Heart left ventricle (tissue), 16 donors: ENCODE results near the gene CAPRIN2. TPM values are rescaled to one million over a fixed set of nuclear protein-coding genes. Genes with fewer than 3 reads are reported as not detected.

Source experiments
- ATAC-seq, 4 donors: fragments of 200-7000 bp; cut with Tn5 transposase; one replicate each; pipeline ENCODE4 v1.9.1; 2020 to 2022; ENCODE audit warnings: moderate library complexity in 4 of 4, mild to moderate bottlenecking in 3 of 4, moderate number of reproducible peaks in 1 of 4
- DNase-seq, 5 donors: peaks; one replicate each; pipeline ENCODE4 v3.0.0-alpha.2; 2020
- H3K27ac ChIP-seq, 12 donors: fragments of 200-600 bp; sonication (generic) in 4 of 12; one replicate each; pipeline versions ENCODE4 v1.5.0 to v1.8.0; 2016 to 2022; ENCODE audit warnings: mild to moderate bottlenecking in 2 of 12
- H3K27me3 ChIP-seq, 9 donors: fragments of 200-600 bp; sonication (generic) in 2 of 9; one replicate each; pipeline versions ENCODE4 v1.5.1 to v1.8.0; 2016 to 2022; ENCODE audit warnings: mild to moderate bottlenecking in 3 of 9
- H3K36me3 ChIP-seq, 9 donors: fragments of 200-600 bp; sonication (generic) in 2 of 9; one replicate each; pipeline versions ENCODE4 v1.5.0 to v1.8.0; 2018 to 2022; ENCODE audit warnings: mild to moderate bottlenecking in 2 of 9
- H3K4me1 ChIP-seq, 12 donors: fragments of 200-600 bp; sonication (generic) in 4 of 12; one replicate each; pipeline versions ENCODE4 v1.5.0 to v1.8.0; 2016 to 2022; ENCODE audit warnings: mild to moderate bottlenecking in 3 of 12
- H3K4me3 ChIP-seq, 12 donors: fragments of 200-600 bp; sonication (generic) in 4 of 12; one replicate each; pipeline versions ENCODE4 v1.5.0 to v1.8.0; 2017 to 2022; ENCODE audit warnings: mild to moderate bottlenecking in 9 of 12, moderate library complexity in 4 of 12
- H3K9me3 ChIP-seq, 12 donors: fragments of 200-600 bp; sonication (generic) in 4 of 12; one replicate each; pipeline versions ENCODE4 v1.5.0 to v1.8.0; 2016 to 2022; ENCODE audit warnings: mild to moderate bottlenecking in 1 of 12
- CTCF ChIP-seq, 12 donors: fragments of 200-600 bp; sonication (generic) in 4 of 12; IDR thresholded peaks; one replicate each; pipeline versions ENCODE4 v1.5.0 to v1.8.0; 2018 to 2022; ENCODE audit warnings: antibody characterized with exemption in 12 of 12, mild to moderate bottlenecking in 5 of 12
- POLR2A ChIP-seq, 2 donors: fragments of 450-650 bp; IDR thresholded peaks; one replicate each; pipeline ENCODE4 v1.6.1; 2017; ENCODE audit warnings: antibody characterized with exemption in 2 of 2, mild to moderate bottlenecking in 2 of 2, moderate library complexity in 2 of 2
- WGBS, 4 donors: extraction: QIAGEN DNeasy Blood & Tissue Kit in 2 of 4; methylation state at CpG; one replicate each; pipeline versions ENCODE4 v1.1.5 to v1.1.7; 2013 to 2018; 5-methylcytosine and 5-hydroxymethylcytosine counted together
- intact Hi-C, 10 donors: fragments of 100-400 bp; cut with DNase I; formaldehyde crosslinking; loops; one replicate each; pipeline versions ENCODE4 v1.11.1 to v1.14.2; 2022
- polyA plus RNA-seq, 2 donors: library from polyadenylated mRNA; stranded (reverse); fragments of 200-250 nt; gene quantifications; one replicate each; pipeline ENCODE4 v1.2.3, GENCODE V29; 2013
- total RNA-seq, 9 donors: library from RNA; depleted of rRNA in 2 of 9; stranded (reverse); fragments of >200 nt in 2 of 9; fragmentation: NEBNext Ultra II Directional in 3 of 9; extraction: Animal tissue kit (Norgen Biotek cat#: 25700) in 3 of 9; gene quantifications; one replicate each; pipeline versions ENCODE4 v1.1.0 to v1.2.4, GENCODE V29; 2016 to 2023
- donor health status: ischemic (EF 13 %, LVEDD 7.1; RV severe dilation, severe dysfunction).
- donor health status: healthy with polysubstance abuse.
- donor health status: DM: no; HTN: yes; CAD: no.
- donor health status: DM: no; HTN: no; CAD: no.
- donor health status: ischemic (EF 25% LVEDD 6.9; RV normal size, moderate dysfunction).
- donor health status: ischemic (EF 25% LVEDD 5.7; RV mildly dilated, moderate dysfunction).
- donor health status: healthy.
- donor health status: DM: yes; HTN: yes; CAD: no.
- donor health status: ischemic (EF 35%, LVEDD 5.7; RV mildly dilated, moderate dysfunction).
- donor health status: nonischemic (EF 11% LVEDD 7.7; RV severe dilation, severe dysfunction).
- donor health status: DM: yes; HTN: yes; CAD: no.
- donor health status: PGD.
- donor health status: ischemic (EF 29% LVEDD 5.4; RV normal size, mild dysfunction).
- donor health status: nonischemic (EF 23%, LVEDD 6.1; RV moderate dilation, normal function).

CAPRIN2 gene
- total and polyA plus RNA-seq, 11 donors = 9.9 to 33.6 (median 29.0) TPM

- intact Hi-C loops = loop anchor here in 7 of 10 donors (2.0 to 10.0 kb wide), 8 partner anchors 51 to 1311 kb away; partner anchors contain the start of genes CAPRIN2 (in 3 of the 7) and ERGIC2 (in 1 of the 7)
- Histone ChIP-seq H3K36me3 (no peaks in the 10 kb centered on the region), H3K27me3 (no peaks in the 10 kb centered on the region), H3K27ac (peak overlapping the region in 10 of 12 donors; percentile 14 to 88 (median 80)), H3K4me1 (peaks cover 0 to 39% (median 26%) of the 10 kb centered on the region in 12 donors), H3K9me3 (no peaks in the 10 kb centered on the region), H3K4me3 (peak overlapping the region; percentile 84 to 99 (median 96))
- TF ChIP-seq POLR2A (IDR thresholded peaks at IDR 0.05) (no peak), CTCF (IDR thresholded peaks at IDR 0.05) (no peak)
- whole genome bisulfite sequencing, 4 donors = 5 to 13% (median 11%) methylated on average over 6 of the region's 6 CpGs
- ATAC-seq = no peak
- DNase-seq = no peak
These were observed 58.7 kb downstream of the CAPRIN2 start for GRCh38 chr12:30696103-30696408.

GRCh38 chr12:30695199-30696102 is 59.3 kb downstream of the CAPRIN2 start, which contains the start of gene IPO8:
Gene IPO8 (minus strand): TSS chr12:30695869. CDS start chr12:30695647, 222 bp downstream.
- Histone ChIP-seq H3K4me3 (peak within 1 kb of the TSS; percentile 84 to 99 (median 96)), H3K27me3 (no peaks in the 10 kb centered on the region), H3K4me1 (peaks cover 0 to 42% (median 26%) of the 10 kb centered on the region in 12 donors), H3K36me3 (no peaks in the 10 kb centered on the region), H3K9me3 (no peaks in the 10 kb centered on the region), H3K27ac (peak within 1 kb of the TSS; percentile 21 to 88 (median 74))
- TF ChIP-seq POLR2A (IDR thresholded peaks at IDR 0.05) (peak in 1 of 2 donors; percentile 25), CTCF (IDR thresholded peaks at IDR 0.05) (peak in 5 of 12 donors; percentile 22 to 43 (median 26))
- WGBS, 4 donors = 0 to 1% (median 0%) methylated on average over 45 to 71 of the region's 71 CpGs
- DNase-seq (peak; percentile 93 to 96 (median 94)), ATAC-seq (peak; percentile 95 to 98 (median 96))
- intact Hi-C loops = loop anchor here in 7 of 10 donors (1.0 to 10.0 kb wide), 9 partner anchors 52 to 1311 kb away; partner anchors contain the start of genes CAPRIN2 (in 4 of the 7) and ERGIC2 (in 1 of the 7)

- no peaks in the 10 kb centered on the region for H3K27me3 ChIP-seq
- peak in 3 of 5 donors; percentile 20 to 33 (median 24) for DNase-seq
- TF ChIP-seq CTCF (IDR thresholded peaks at IDR 0.05) (no peak), POLR2A (IDR thresholded peaks at IDR 0.05) (no peak)
- H3K9me3 ChIP-seq = no peaks in the 10 kb centered on the region
- intact Hi-C loops = loop anchor here in 8 of 10 donors (1.0 to 10.0 kb wide), 9 partner anchors 53 to 1310 kb away; partner anchors contain the start of genes CAPRIN2 (in 4 of the 8) and ERGIC2 (in 1 of the 8)
- peak overlapping the region in 7 of 12 donors; percentile 70 to 88 (median 85) for H3K27ac ChIP-seq
- peak overlapping the region; percentile 84 to 99 (median 96) for H3K4me3 ChIP-seq
- H3K36me3 ChIP-seq = peaks cover 0 to 6% (median 0%) of the 10 kb centered on the region in 9 donors
- ATAC-seq = peak in 3 of 4 donors; percentile 27 to 45 (median 34)
- WGBS, 4 donors = 11 to 15% (median 12%) methylated on average over 16 of the region's 16 CpGs
- H3K4me1 ChIP-seq = peaks cover 0 to 42% (median 26%) of the 10 kb centered on the region in 12 donors
These were observed 60.1 kb downstream of the CAPRIN2 start for GRCh38 chr12:30694412-30695198.
